ENCODE results near the gene SMIM41.

Gene SMIM41

DNA sequence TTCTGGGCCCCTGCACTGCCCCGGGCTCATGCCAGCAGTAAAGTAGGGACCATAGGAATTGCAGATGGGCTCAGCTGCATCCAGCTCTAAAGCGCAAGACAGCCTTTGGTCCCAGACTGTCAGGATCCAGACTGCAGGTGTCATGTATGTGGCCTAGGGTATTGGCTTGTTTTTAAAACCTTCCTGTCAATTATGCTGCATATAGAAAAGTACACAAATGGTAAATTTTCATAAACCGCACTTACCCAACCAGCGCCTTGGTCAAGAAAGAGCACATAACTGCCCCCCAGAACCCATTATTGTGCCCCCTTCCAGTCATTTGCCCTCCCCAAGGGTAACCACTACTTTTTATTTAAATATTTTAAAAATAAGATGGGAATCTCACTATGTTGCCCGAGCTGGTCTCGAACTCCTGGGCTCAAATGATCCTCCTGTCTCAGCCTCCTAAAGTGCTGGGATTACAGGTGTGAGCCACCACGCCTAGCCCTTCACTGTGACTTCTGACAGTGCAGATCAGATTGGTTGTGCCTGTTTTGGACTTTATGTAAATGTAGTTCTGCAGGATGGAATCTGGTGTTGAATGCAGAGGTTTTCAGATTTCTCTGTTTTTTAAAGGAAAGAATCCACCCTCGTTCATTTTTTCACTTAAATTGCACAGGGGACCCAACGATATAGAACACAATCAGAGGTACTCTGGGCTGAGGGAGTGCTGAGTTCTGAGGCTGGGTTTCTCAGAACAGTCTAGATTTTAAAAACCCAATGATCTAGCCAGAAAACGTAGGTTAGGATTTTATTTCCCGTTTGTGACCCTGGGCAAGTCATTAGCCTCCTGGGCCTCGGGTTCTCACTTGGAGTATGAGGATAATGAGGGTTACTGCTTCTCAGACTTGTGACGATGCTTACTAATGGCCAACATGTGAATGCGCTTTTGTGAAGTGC is 21.6 kb upstream of the SMIM41 start:
- Histone ChIP-seq H3K4me1 (no peaks in the 10 kb centered on the region), H2AFZ (no peak overlapping the region)
- TF ChIP-seq, protein P1, sequence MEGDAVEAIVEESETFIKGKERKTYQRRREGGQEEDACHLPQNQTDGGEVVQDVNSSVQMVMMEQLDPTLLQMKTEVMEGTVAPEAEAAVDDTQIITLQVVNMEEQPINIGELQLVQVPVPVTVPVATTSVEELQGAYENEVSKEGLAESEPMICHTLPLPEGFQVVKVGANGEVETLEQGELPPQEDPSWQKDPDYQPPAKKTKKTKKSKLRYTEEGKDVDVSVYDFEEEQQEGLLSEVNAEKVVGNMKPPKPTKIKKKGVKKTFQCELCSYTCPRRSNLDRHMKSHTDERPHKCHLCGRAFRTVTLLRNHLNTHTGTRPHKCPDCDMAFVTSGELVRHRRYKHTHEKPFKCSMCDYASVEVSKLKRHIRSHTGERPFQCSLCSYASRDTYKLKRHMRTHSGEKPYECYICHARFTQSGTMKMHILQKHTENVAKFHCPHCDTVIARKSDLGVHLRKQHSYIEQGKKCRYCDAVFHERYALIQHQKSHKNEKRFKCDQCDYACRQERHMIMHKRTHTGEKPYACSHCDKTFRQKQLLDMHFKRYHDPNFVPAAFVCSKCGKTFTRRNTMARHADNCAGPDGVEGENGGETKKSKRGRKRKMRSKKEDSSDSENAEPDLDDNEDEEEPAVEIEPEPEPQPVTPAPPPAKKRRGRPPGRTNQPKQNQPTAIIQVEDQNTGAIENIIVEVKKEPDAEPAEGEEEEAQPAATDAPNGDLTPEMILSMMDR (IDR thresholded peaks at IDR 0.05) = no peak

DNA sequence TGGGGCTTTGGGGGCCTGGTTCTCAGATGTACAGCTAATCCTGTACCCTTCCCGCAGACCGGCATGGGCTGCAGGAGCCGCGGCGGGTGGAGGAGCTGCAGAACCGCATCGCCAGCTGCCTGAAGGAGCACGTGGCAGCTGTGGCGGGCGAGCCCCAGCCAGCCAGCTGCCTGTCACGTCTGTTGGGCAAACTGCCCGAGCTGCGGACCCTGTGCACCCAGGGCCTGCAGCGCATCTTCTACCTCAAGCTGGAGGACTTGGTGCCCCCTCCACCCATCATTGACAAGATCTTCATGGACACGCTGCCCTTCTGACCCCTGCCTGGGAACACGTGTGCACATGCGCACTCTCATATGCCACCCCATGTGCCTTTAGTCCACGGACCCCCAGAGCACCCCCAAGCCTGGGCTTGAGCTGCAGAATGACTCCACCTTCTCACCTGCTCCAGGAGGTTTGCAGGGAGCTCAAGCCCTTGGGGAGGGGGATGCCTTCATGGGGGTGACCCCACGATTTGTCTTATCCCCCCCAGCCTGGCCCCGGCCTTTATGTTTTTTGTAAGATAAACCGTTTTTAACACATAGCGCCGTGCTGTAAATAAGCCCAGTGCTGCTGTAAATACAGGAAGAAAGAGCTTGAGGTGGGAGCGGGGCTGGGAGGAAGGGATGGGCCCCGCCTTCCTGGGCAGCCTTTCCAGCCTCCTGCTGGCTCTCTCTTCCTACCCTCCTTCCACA is 20.7 kb upstream of the SMIM41 start:
- Histone ChIP-seq H3K4me3 (ENCODE audit: low read depth, low read length) (no peak overlapping the region), H2AFZ (no peak overlapping the region), H3K4me2 (ENCODE audit: low read length) (no peak overlapping the region), H3K27ac (no peak overlapping the region), H3K79me2 (no peaks in the 10 kb centered on the region), H3K9me3 (ENCODE audit: control insufficient read depth, low read length) (no peaks in the 10 kb centered on the region), H3K27me3 (ENCODE audit: control insufficient read depth, insufficient read depth, low read length) (no peaks in the 10 kb centered on the region), H3K36me3 (ENCODE audit: control insufficient read depth, insufficient read depth, low read length) (no peaks in the 10 kb centered on the region), H3K9ac (no peak overlapping the region), H3K4me1 (no peaks in the 10 kb centered on the region)
- TF ChIP-seq, protein P1 (IDR thresholded peaks at IDR 0.05) = no peak

More for the DNA sequence above, 21.6 kb upstream of the SMIM41 start:
- H3K9ac ChIP-seq = no peak overlapping the region
- H3K4me3 ChIP-seq (ENCODE audit: low read depth, low read length) = no peak overlapping the region
- H3K9me3 ChIP-seq (ENCODE audit: control insufficient read depth, low read length) = no peaks in the 10 kb centered on the region
- no peak overlapping the region for H3K4me2 ChIP-seq (ENCODE audit: low read length)
- no peaks in the 10 kb centered on the region for H3K79me2 ChIP-seq
- no peaks in the 10 kb centered on the region for H3K27me3 ChIP-seq (ENCODE audit: control insufficient read depth, insufficient read depth, low read length)
- H3K36me3 ChIP-seq (ENCODE audit: control insufficient read depth, insufficient read depth, low read length) = no peaks in the 10 kb centered on the region
- H3K27ac ChIP-seq = no peak overlapping the region

DNA sequence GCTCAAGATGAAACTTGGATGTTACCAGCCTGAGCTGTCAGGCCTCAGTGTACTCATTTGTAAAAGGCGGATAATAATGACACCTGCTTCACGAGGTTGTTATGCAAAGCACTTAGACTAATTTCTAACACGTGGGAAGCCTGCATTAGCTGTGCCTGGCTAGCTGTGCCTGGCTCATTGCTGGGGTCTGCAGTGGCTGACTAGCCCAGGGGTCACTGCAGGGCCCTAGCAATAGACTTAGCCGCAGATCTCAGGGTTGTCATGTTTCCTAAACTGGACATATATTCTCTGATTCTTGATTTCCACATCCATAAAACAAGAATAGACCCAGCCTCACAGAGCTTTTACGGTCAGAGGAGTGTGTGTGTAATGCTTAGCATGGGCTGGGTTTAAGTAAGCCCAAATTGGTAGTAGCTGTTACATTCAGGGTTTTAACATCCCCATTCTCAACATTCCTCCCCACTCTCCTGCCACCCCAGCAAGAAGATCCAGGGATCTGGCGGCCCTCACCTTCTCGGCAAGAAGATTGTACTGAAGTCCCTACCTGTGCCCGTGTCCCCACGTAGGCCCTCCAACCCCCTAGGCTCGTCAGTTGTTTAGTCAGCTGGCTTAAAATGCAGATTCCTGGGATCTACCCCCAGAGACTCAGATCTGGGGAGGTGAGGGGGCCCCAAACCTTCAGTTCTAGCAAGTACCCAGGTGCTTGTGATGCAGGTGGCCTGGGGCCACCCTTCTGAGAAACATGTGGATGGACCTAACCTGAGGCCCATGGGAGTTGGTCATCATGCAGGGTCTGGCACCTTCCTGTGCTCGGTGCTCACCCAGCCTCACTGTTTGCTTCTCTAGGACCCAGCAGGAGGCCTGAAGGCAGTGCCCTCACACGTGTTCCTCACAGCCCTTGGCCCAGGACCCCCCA is 19.7 kb upstream of the SMIM41 start:
- Histone ChIP-seq H3K27me3 (ENCODE audit: control insufficient read depth, insufficient read depth, low read length) (no peaks in the 10 kb centered on the region), H3K4me3 (ENCODE audit: low read depth, low read length) (no peak overlapping the region), H3K4me1 (no peaks in the 10 kb centered on the region), H3K79me2 (no peaks in the 10 kb centered on the region), H3K36me3 (ENCODE audit: control insufficient read depth, insufficient read depth, low read length) (no peaks in the 10 kb centered on the region), H3K27ac (no peak overlapping the region), H3K9me3 (ENCODE audit: control insufficient read depth, low read length) (no peaks in the 10 kb centered on the region), H3K9ac (no peak overlapping the region), H3K4me2 (ENCODE audit: low read length) (no peak overlapping the region), H2AFZ (no peak overlapping the region)
- TF ChIP-seq, protein P1 (IDR thresholded peaks at IDR 0.05) = no peak

DNA sequence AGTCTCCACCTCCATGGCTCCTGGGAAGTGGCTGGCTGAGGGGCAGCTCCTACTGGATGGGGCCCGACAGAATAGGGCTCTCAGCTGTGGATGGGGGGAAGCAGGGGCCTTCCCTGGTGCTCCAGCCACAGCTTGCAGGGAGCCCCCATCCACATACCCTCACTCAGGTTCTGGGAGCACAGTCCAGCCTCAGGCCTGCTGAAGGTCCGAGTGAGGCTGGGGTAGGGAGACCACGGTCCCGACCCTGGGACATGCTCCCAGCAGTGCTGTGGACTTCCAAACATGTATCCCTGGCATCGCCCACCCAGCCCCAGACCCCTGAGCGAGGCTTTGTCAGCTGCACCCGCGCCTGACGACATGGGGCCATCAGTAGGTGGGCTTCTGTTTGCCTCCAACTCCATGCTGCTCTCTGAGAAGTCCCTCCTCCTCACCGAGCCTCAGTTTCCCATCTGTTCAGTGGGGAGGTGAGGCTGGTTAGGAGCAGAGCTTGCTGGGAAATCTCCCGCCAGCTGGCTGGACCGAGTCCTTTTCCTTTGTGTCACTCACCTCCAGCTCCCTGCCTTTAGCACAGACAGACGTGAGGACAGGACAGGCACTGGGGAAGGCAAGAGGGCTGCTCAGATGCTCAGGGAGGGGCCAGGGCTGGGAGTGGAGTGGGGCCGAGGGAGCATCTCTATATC is 18.9 kb upstream of the SMIM41 start:
- Histone ChIP-seq H3K27ac (no peak overlapping the region), H3K9me3 (ENCODE audit: control insufficient read depth, low read length) (no peaks in the 10 kb centered on the region), H3K4me2 (ENCODE audit: low read length) (no peak overlapping the region), H3K4me3 (ENCODE audit: low read depth, low read length) (no peak overlapping the region), H3K4me1 (no peaks in the 10 kb centered on the region), H3K36me3 (ENCODE audit: control insufficient read depth, insufficient read depth, low read length) (no peaks in the 10 kb centered on the region), H3K9ac (no peak overlapping the region), H3K27me3 (ENCODE audit: control insufficient read depth, insufficient read depth, low read length) (no peaks in the 10 kb centered on the region), H3K79me2 (no peaks in the 10 kb centered on the region), H2AFZ (no peak overlapping the region)
- TF ChIP-seq, protein P1 (IDR thresholded peaks at IDR 0.05) = no peak
